ENCODE results near the gene GLB1L2.

DNA sequence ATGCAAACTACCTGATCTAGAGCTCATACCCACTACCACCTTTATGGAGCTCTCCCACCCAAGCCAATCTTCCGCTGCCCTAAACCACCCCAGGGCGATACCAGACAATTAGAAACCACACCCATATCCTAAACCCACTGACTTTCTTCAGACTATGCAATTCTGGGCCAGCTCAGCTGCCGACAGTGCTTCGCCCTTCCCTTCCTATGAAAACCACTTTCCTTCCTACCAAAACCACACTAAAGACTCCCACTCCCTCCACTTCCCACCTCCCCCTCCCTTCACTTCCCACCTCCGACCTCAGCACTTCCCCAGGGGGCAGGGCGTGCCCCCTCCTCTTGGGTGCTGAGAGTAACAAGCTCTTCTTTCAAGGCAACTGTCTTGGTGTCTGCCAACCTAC, 55.2 kb downstream of the GLB1L2 start:
- TF ChIP-seq TAF1 (IDR thresholded peaks at IDR 0.05; ENCODE audit: low read depth, low read length) (no peak), POLR2A (IDR thresholded peaks at IDR 0.05; ENCODE audit: low read depth, low read length) (no peak), POLR2AphosphoS5 (IDR thresholded peaks at IDR 0.05; ENCODE audit: low read depth, low read length) (no peak), PAX5 (IDR thresholded peaks at IDR 0.05; ENCODE audit: insufficient read depth, low read length, severe bottlenecking) (no peak), POU2F2 (IDR thresholded peaks at IDR 0.05; ENCODE audit: low read depth, low read length) (no peak)
